Body of pancreas (tissue), 4 donors: ENCODE results near the gene DTX1. TPM values are rescaled to one million over a fixed set of nuclear protein-coding genes. Genes with fewer than 3 reads are reported as not detected.
A peak's percentile ranks its signal among the peaks of the same experiment; 100 is the strongest.

Experiments used
- ATAC-seq: fragments of 150-250 bp; one replicate; pipeline ENCODE4 v1.9.1; 2016
- DNase-seq, 4 donors: peaks; one replicate each; pipeline ENCODE4 v3.0.0-alpha.2; 2019
- H3K27ac ChIP-seq, 4 donors: fragments of 200-600 bp; sonication (generic); 1 replicate in 3 of 4; 2 replicates in 1 of 4; pipeline versions ENCODE4 v1.5.1 to v1.6.1; 2016 to 2019; ENCODE audit warnings: mild to moderate bottlenecking in 1 of 4, mixed read lengths in 1 of 4, moderate library complexity in 1 of 4
- H3K27me3 ChIP-seq, 2 donors: fragments of 200-600 bp; sonication (generic); one replicate each; pipeline ENCODE4 v1.6.0; 2016; ENCODE audit warnings: mild to moderate bottlenecking in 1 of 2
- H3K36me3 ChIP-seq, 2 donors: fragments of 200-600 bp; sonication (generic); replicated peaks in 1 of 2; 2 replicates each; pipeline ENCODE4 v1.5.1; 2016; ENCODE audit warnings: low read depth in 2 of 2; ENCODE audit not compliant: insufficient read depth in 1 of 2
- H3K4me1 ChIP-seq: fragments of 200-600 bp; sonication (generic); one replicate; pipeline ENCODE4 v1.6.0; 2016
- H3K4me3 ChIP-seq, 2 donors: fragments of 200-600 bp; sonication (generic); 1 replicate in 1 of 2; 2 replicates in 1 of 2; pipeline ENCODE4 v1.5.1; 2016 to 2019
- H3K9me3 ChIP-seq, 3 donors: fragments of 200-600 bp; sonication (generic); 1 replicate in 2 of 3; 2 replicates in 1 of 3; pipeline ENCODE4 v1.5.1; 2016
- POLR2A ChIP-seq, 3 donors: fragments of 450-650 bp; IDR thresholded peaks; one replicate each; pipeline ENCODE4 v1.6.1; 2016; ENCODE audit warnings: antibody characterized with exemption in 3 of 3, mild to moderate bottlenecking in 2 of 3
- WGBS, 2 donors: methylation state at CpG; one replicate each; pipeline ENCODE4 v1.1.5; 2017; 5-methylcytosine and 5-hydroxymethylcytosine counted together
- intact Hi-C: fragments of 100-400 bp; cut with DNase I; formaldehyde crosslinking; loops from one replicate; pipeline ENCODE4 v1.15.1; 2023
- total RNA-seq, 2 donors: library from RNA; depleted of rRNA; stranded (reverse); fragments of >200 nt; gene quantifications; one replicate each; pipeline ENCODE4 v1.1.0, GENCODE V29; 2016
- TF ChIP-seq, protein P1 (sequence below), 7 experiments: fragments of 450-650 bp in 4 of 7; fragments of 200-600 bp in 3 of 7; sonication (generic) in 3 of 7; IDR thresholded peaks; one replicate each; pipeline ENCODE4 v1.5.1; 2016 to 2019; ENCODE audit warnings: antibody characterized with exemption in 7 of 7

The DTX1 gene
- total RNA-seq, 2 donors from 2014 or later, result 11.9 to 17.5 TPM

DNA sequence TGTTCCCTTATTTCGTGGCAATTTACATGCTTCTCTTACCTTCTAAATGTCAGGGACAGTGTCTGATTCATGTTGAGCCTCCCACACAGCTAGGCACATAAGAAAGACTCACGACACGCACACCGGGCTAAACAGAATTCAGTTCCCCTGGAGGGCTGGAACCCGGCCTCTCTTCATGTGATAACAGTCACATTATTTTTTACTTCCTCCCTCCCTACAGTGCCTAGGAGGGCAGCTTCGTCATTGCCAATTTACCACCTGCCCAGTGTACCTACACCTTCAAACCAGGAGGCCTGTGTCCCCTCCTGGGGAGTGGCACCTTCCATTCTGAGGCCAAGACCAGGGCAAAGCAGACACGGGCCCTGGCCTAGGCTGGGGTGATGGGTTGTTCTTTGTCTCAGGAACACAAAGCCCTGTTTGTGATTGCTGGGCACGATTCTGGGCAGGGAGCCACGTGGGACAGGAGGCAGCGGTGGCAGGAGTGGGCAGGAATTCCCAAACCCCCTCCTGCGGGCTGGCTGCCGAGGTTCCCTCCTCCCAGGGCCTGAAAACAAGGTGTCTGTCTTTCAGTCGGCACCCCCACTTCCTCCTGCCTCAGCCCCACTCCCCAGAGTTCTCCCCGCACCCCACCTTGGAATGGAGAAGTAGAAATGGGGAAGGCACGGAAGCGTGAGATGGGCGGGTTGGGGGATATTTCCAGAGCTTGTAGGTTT is 85.8 kb downstream of the DTX1 start:
- Histone ChIP-seq H3K27ac (peak overlapping the region; percentile 42 to 80 (median 76)), H3K27me3 (no peaks in the 10 kb centered on the region), H3K9me3 (no peaks in the 10 kb centered on the region), H3K36me3 (no peaks in the 10 kb centered on the region), H3K4me1 (peaks cover 13% of the 10 kb centered on the region), H3K4me3 (no peak overlapping the region)
- peak; percentile 72 to 86 (median 83) for DNase-seq
- WGBS, 2 donors, result 38 to 57% methylated on average over 12 to 17 of the region's 17 CpGs
- intact Hi-C loops, result no loop called here
- ATAC-seq, result peak; percentile 91
- TF ChIP-seq POLR2A (IDR thresholded peaks at IDR 0.05), result peak in 2 of 3 donors; percentile 15 to 34
- TF ChIP-seq, protein P1, sequence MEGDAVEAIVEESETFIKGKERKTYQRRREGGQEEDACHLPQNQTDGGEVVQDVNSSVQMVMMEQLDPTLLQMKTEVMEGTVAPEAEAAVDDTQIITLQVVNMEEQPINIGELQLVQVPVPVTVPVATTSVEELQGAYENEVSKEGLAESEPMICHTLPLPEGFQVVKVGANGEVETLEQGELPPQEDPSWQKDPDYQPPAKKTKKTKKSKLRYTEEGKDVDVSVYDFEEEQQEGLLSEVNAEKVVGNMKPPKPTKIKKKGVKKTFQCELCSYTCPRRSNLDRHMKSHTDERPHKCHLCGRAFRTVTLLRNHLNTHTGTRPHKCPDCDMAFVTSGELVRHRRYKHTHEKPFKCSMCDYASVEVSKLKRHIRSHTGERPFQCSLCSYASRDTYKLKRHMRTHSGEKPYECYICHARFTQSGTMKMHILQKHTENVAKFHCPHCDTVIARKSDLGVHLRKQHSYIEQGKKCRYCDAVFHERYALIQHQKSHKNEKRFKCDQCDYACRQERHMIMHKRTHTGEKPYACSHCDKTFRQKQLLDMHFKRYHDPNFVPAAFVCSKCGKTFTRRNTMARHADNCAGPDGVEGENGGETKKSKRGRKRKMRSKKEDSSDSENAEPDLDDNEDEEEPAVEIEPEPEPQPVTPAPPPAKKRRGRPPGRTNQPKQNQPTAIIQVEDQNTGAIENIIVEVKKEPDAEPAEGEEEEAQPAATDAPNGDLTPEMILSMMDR (IDR thresholded peaks at IDR 0.05), result no peak

DNA sequence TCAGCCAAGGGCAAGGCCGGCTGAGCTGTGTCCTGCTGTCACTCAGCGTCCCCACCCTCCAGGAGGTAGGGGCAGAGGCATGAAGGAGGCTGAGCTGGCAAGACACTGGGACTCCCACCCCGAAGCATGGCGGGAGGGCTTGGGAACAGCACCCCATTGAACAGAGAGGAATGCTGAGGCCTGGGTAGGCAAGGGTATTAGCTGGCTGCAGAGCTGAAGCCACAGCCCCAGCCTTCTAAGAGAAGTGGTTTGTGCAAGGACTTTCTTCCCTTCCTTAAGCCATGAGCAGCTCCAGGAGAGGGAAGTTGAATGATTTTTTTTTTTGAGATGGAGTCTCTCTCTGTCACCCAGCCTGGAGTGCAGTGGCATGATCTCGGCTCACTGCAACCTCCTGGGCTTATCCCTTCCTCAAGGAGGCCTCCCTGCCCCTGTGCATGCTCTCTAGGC is 86.4 kb downstream of the DTX1 start:
- no peak for TF ChIP-seq POLR2A (IDR thresholded peaks at IDR 0.05)
- TF ChIP-seq, protein P1 (IDR thresholded peaks at IDR 0.05), result no peak
- no peaks in the 10 kb centered on the region for H3K36me3 ChIP-seq
- intact Hi-C loops, result no loop called here
- peaks cover 13% of the 10 kb centered on the region for H3K4me1 ChIP-seq
- DNase-seq, result no peak
- no peak for ATAC-seq
- no peak overlapping the region for H3K4me3 ChIP-seq
- 51 to 57% methylated on average over 5 of the region's 5 CpGs for WGBS, 2 donors
- no peaks in the 10 kb centered on the region for H3K9me3 ChIP-seq
- no peaks in the 10 kb centered on the region for H3K27me3 ChIP-seq
- peak overlapping the region; percentile 25 to 80 (median 76) for H3K27ac ChIP-seq

DNA sequence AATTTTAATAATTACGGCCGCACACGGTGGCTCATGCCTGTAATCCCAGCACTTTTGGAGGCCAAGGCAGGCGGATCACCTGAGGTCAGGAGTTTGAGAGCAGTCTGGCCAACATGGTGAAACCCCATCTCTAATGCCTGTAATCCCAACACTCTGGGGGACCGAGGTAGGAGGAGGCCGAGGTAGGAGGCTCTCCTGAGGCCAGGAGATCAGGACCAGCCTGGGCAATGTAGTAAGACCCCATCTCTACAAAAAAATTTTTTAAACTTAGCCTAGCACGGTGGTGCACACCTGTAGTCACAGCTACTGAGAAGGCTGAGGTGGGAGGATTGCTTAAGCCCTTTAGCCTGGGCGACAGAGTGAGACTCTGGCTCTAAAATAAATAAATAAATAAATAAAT is 87.4 kb downstream of the DTX1 start:
- Histone ChIP-seq H3K9me3 (no peaks in the 10 kb centered on the region), H3K27ac (no peak overlapping the region), H3K27me3 (no peaks in the 10 kb centered on the region), H3K4me1 (peaks cover 13% of the 10 kb centered on the region), H3K36me3 (no peaks in the 10 kb centered on the region), H3K4me3 (no peak overlapping the region)
- intact Hi-C loops, result no loop called here
- WGBS, 2 donors, result 77 to 84% methylated on average over 8 of the region's 8 CpGs
- no peak for ATAC-seq
- no peak for TF ChIP-seq POLR2A (IDR thresholded peaks at IDR 0.05)
- TF ChIP-seq, protein P1 (IDR thresholded peaks at IDR 0.05), result no peak
- no peak for DNase-seq

DNA sequence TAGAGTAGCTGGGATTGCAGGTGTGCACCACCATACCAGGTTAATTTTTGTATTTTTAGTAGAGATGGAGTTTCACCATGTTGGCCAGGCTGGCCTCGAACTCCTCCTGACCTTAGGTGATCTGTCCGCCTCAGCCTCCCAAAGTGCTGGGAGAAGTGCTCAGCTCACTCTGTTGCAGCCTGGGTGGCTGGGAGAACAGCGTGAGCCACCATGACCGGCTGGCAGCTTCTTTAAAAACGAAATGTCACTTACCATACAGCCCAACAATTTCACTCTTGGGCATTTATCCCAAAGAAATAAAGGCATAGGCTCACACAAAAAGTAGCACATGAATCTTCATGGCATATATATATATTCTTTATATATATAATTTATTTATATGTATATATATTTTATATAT is 88.3 kb downstream of the DTX1 start:
- no peaks in the 10 kb centered on the region for H3K9me3 ChIP-seq
- H3K27me3 ChIP-seq, result no peaks in the 10 kb centered on the region
- no peak overlapping the region for H3K4me3 ChIP-seq
- H3K36me3 ChIP-seq, result no peaks in the 10 kb centered on the region
- TF ChIP-seq, protein P1 (IDR thresholded peaks at IDR 0.05), result no peak
- no peak for TF ChIP-seq POLR2A (IDR thresholded peaks at IDR 0.05)
- 62 to 77% methylated on average over 3 to 5 of the region's 5 CpGs for WGBS, 2 donors
- intact Hi-C loops, result no loop called here
- H3K27ac ChIP-seq, result no peak overlapping the region
- ATAC-seq (no peak), DNase-seq (no peak)
- peaks cover 19% of the 10 kb centered on the region for H3K4me1 ChIP-seq
